Embryonic facial prominence (tissue), 1 donor: ENCODE measurements around the gene MFN2.
"Not testable (repeated sequence)": the region's sequence is repeated elsewhere in the genome, so short reads cannot be mapped to it uniquely, and the experiment has no call there.

Source experiments
- DNase-seq: peaks from one replicate; pipeline ENCODE4 v3.0.0-alpha.2; 2016; ENCODE audit errors: extremely low spot score

Gene MFN2

DNA sequence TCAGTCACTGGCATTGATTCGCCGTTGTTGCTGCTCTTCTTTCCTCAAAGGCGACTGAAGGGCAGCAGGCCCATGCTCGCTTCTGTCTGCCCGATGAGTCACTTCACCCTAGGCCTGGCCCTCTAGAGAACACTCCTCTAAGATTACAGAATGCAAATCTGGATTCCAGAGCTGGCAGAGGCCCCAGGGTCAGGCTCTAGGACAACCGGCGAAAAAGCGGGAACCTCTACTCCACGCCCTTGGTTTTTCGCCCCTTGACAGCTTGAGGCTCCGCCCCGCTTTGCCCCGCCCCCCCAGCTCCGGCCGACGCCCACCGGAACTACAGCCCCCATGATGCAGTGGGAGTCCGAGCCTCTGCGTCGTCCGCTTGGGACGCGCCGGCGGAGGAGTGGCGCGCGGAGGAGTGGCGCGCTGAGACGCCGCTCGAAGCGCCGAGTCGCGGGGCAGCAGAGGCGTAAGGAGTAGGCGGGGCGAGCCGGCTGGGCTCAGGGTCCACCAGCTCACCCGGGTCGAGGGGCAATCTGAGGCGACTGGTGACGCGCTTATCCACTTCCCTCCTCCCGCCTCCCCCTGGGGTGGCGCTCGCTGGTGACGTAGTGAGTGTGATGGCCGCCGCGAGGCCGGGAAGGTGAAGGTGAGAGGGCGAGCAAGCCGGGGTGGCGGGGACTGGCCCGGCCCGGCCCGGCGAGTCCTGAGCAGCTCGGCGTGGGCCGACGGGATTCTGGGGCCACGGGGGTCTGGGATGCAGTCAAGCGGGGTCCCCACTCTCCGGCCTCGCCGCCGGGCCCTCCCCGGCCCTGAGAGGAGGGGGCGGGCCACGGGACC, at the start of gene MFN2:
TSS of gene MFN2 (plus strand) at position 594 of the 825 bp plus-strand sequence. CDS start 8,725 bp downstream, outside the sequence.
- peak; percentile 93 for DNase-seq

DNA sequence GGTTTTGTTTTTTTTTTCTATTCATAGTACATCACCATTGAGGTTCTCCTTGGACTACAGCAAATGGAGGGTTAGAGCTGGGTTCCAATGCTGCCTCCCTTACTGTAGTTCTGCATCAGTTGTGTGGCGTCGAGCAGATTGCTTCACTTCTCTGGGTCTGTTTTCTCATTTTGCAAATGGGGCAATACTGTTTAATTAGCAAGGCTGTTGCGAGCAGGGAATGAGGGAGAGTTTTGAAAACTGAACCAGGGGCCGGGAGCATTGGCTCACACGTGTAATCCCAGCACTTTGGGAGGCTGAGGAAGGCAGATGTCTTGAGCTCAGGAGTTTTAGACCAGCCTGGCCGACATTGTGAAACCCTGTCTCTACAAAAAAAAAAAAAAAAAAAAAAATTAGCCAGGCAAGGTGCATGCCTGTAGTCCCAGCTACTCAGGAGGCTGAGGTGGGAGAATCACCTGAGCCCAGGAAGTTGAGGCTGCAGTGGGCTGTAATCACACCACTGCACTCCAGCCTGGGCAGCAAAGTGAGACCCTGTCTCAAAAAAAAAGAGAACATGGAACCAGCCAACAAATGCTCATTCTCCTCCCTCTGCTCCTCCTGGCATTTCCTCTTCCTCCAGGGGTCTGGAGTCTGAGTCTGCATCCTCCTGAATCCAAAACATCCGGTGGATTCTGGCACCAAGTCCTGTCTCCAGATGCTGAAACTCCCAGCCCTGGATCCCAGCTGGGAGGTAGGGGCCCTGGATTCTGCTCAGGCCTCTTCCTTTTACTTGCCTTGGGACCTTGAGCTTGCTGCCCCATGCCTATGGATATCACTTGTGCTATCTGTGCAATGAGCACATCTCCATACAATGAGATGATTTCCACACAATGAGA, 49.4 kb upstream of the MFN2 start:
- DNase-seq: no peak

DNA sequence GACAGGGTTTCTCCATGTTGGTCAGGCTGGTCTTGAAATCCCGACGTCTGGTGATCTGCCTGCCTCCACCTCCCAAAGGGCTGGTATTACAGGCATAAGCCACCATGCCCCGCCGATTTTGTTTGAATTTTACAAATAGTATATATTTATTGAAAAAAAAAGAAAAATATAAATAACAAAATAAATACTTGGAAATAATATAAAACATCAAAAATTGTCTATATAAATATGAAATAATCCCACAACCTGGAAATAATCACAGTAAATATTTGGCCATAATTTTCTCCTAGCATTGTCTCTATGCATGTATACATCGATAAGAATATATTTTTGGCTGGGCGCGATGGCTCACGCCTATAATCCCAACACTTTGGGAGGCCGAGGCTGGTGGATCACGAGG, 48.4 kb upstream of the MFN2 start:
- no peak for DNase-seq

DNA sequence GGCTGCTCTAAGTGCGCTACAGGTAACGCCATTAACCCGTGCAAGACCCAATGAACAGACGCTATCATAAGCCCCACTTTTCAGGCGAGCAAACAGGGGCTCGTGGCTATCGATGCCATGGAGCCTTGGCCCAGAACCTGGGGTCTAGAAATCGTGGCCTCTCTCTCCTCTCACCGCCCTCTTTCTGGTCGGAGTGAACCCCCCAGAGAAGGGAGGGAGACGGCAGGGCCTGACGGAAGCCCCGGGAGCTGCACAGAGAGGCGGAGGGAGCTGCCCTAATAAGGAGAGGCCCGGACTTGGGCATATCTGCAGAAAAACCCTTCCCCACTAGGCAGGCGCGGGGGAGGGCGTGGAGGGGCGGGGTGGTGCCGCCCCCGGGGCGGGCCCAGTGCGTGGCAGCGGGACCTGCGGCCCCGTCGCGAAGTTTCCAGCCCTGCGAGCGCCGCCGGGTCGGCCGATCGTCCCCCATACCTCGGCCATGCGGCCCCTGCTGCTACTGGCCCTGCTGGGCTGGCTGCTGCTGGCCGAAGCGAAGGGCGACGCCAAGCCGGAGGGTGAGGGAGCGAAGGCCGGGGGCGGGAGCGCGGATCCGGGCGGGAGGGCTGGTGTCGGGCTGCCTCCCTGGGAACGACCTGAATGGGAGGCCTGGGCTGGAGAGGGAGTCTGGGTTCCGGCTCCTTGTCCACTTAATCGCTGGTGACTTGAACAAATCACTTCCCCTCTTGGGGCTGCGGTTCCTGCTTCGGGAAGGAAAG, 45.8 kb upstream of the MFN2 start, which contains the start of gene PLOD1:
TSS of gene PLOD1 (plus strand) at position 416 of the 755 bp plus-strand sequence. CDS start at position 479, 63 bp downstream.
- peak; percentile 77 for DNase-seq

DNA sequence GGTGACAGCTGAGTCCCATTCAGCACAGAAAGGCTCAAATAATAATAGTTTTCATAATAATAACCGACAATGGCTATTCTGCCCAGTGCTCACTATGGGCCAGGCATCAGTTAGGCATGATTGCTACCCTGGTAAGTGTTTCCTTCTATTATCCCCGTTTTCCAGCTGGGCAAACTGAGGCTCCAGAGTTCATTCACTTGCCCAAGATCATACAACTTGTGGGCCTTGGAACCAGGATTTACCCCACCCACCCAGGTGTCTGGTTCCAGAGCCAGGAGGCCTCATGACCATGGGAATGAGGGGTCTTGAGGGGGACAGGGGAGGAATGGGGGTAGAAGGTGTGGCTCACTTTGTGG, 45.2 kb upstream of the MFN2 start:
- DNase-seq: no peak

DNA sequence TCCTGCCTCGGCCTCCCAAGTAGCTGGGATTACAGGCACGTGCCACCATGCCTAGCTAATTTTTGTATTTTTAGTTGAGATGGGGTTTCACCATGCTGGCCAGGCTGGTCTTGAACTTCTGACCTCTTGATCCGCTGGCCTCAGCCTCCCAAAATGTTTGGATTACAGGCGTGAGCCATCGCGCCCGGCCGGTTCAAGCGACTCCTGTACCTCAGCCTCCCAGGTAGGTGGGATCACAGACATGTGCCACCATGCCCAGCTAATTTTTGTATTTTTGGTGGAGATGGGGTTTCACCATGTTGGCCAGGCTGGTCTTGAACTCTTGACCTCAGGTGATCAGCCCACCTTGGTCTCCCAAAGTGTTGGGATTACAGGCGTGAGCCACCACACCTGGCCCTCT, 44.5 kb upstream of the MFN2 start:
- DNase-seq: not testable (repeated sequence)

DNA sequence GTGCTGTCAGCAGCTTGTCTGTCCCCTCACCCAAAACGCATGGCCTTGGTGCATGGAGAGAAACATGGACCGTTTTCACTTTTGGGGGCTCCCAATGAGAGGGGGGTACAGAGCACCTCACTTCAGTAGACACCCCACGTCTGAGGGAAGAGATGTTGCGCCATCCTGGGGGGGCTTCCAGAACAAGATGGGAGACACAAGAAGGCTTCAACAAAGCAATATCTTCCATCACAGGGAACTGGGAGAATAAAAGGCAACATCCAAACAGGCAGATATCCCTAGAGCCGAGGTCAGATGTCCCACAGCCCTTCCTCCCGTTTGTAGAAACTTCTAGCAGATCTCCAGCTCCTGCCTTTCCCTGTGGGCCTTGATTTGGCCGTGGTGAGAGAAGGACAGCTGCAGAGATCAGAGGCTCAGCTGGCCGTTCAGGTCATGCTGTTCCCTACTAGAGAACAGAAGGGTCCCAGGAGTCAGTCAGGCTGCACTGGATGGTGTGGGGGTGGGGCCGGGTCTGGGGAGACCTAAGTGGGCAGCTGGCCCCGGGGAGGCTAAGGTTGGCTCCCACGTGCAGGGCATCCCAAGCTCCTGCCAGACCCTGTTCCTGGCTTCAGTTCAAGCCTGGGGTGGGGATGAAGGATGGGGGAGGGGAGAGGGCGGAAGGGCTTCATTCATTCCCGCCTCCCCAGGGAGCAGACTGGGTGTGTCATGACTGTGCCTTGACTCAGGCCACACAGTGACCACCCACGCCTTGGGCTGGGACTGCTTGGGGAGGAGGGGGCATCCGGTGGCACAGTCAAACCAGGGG, 41.3 kb upstream of the MFN2 start:
- no peak for DNase-seq

DNA sequence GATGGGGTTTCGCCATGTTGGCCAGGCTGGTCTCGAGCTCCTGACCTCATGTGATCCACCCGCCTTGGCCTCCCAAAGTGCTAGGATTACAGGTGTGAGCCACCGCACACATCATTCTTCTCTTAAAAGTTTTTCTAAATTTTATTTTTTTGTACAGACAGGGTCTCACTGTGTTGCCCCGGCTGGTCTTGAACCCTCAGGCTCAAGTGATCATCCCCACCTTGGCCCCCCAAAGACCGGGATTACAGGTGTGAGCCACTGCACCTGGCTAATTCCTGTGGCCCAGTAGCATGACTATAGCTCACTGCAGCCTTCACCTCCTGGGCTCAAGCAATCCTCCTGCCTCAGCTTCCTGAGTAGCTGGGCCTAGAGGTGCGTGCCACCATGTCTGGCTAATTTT, 40.5 kb upstream of the MFN2 start:
- DNase-seq: not testable (repeated sequence)

DNA sequence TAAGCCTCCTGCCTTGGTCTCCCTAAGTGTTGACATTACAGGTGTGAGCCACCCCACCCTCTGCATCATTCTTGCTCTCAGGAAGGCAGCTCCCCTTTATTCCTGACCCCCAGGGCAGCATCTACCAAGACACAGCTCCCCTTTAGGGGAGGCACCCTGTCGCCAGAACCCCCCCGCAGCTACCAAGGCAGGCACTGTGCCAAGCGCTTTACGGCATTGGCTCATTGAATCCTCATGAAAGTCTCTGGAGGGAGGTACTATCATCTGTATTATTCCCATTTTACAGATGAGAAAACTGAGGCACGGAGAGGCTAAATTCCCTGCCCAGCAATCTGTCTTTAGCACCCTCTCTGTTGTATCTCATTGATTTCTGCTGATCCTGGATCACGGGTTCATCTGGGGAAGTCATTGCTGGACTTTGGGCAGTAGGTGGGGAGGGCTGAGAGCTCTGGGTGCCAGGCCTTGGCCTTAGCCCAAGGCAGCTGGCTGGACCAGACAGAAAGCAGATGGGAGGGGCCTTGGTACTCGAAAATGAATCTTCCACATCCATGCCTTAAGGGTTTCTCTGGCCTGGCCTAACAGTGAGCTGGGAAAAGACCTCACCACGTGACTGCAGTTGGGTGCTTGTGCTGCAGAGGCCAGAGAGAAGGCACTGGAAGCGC, 39.9 kb upstream of the MFN2 start:
- no peak for DNase-seq

DNA sequence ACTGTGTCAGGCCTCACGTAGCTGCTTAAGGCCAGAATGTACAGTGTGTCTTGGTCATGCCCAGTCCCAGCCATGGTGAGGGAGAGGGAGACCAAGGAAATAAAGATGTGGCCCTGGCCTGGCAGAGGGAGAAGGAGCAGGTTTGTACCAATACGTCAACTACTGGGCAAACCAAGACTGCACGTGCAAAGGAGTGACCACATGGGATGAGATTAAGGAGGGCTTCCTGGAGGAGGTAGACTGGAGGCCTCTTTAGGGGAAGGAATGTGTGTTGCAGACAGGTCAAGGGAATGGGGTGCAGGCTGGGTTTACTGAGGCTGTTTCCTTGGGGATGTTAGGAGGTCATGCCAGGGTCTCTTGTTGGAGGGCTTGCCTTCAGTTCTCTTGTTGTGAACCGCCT, 38.0 kb upstream of the MFN2 start:
- no peak for DNase-seq

DNA sequence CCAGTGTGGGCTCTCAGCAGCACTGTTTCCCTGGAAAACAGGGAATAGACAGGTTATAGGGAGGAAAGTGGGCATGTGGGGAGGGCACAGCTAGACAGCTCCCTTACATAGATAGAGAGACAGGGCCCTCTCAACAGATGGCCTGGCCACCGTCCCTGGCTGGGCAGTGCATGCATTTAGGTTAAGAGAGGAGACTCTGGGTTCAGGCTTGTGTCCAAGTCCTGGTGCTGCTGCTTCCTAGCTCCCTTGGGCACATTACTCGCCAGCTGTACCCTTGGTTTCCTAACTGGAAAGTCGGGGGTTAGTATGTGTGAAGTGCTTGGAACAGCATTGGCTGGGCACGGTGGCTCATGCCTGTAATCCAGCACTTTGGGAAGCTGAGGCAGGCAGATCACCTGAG, 36.6 kb upstream of the MFN2 start:
- no peak for DNase-seq

DNA sequence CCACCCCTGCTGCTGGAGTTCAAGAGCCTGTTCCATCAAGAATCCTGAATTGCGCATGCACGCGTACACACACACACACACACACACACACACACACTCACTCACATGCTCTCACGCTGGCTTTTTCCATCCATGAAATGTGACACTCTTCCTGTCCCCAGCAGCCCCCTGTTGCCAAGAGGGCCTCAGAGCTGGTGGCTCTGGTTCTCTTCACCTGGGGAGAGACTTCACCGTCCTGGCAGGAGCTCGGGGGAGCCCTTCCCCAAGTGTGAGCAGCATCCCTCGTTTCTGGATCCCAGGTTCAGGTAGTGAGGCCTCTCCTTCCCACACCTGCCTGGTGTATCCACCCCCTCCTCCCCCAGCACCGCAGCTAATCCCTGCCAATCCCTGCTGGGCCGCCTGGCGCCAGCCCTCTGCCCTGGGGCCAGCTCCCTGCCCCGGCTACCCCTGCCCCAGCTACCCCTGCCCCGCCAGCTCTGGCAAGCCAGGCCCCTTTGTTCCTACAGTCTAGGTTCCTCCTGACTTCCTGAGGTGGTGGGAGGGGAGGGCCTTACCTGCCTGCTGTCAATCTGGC, 35.8 kb upstream of the MFN2 start:
- peak; percentile 66 for DNase-seq

DNA sequence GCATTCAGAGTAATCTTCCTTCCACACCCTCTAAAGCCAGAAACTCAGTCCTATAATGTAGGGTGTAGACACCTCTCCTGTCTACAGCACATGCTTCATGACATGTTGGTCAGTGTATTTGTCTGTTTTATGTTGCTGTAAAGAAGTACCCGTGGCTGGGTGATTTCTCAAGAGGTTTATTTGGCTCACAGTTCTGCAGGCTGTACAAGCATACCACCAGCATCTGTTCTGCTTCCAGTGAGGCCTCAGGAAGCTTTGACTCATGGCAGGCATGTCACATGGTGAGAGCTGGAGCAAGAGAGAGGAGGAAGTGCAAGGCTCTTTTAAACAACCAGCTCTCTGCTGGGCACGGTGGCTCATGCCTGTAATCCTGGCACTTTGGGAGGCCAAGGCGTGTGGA, 33.6 kb upstream of the MFN2 start:
- DNase-seq: no peak

DNA sequence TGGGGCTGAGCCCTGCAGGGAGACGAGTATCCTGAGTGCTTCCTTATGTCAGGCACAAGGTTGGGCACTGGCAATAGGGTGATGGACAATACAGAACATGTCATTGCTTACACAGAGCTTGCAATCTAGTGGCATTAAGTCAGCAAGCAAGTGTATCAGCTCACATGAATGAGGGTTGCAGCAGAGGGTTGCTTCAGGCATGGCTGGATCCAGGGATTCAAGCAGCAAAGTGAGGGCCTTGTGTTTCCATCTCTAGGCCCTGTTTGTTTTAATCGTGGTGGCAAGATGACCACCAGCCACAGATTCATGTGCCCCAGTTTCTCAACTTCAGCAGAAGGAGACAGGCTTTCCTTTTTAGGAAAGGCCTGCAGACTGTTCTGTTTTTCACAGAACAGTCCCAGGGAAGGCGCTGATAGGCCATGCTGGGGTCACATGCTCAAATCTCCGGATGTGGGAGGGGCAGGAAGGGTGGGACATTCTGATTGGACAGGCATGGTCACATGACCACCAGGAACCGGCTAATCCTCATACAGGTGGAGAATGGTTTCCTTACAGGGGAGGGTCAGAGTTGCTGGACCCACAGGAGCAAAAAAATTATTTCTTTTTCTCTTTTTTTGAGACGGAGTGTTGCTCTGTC, 31.3 kb upstream of the MFN2 start:
- no peak for DNase-seq

DNA sequence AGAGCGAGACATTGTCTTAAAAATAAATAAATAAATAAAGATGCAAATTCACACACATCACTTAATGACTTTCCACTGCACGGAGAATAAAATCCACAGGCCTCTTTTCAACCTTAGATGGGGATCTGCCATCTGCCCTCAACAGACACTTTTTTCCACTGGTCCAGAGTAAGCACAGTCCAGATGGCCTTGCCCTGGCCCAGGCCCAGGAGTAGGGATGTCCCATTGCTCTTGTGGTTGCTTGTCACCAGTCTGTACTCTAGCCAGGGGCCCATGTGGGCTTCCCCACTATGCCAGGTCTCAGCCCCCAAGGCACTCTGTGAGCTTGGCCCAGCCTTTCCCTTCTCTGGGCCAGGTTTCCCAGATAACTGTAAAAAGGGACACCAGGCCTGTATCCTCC, 28.3 kb upstream of the MFN2 start:
- DNase-seq: no peak

DNA sequence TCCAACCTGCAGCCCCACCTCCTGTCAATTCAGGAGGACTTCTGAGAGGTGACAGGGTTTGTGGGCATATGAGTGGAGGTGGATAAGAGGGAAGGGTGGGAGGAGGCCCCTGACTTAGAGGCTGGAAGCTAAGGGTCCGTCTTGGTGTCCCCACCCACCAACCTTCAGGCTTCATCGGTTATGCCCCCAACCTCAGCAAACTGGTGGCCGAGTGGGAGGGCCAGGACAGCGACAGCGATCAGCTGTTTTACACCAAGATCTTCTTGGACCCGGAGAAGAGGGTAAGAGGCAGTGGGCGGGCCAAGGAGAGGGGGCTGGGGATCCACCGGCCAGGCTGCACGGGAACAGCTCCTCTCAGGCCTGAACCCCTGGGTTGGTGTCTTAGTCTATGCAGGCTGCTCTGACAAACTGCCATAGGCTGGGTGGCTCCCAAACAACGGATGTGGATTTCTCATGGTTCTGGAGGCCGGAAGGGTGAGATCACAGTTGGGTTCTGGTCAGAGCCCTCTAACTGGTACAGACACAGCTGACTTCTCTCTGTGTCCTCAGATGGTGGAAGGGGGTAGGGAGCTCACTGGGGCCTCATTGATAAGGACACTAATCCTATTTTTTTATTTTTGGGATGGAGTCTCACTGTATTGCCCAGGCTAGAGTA, 27.7 kb upstream of the MFN2 start:
- no peak for DNase-seq

DNA sequence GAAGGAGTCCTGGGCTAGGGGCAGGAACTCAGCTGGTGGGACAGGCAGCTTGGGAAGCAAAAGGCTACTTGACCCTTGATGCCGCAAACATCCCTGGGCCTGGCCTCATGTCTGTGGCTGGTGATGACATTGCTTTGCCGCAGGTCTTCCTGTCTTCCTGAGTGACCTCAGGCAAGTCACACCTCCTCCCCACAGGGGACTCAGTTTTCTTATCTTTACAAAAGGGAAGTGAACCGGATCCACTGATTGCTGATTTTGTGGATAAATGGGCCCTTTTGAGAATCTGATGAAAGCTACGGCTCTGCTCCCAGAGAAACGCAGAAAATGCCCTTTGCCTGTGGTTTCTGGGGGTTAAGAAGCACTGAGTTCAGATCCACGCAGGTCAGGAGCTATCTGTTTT, 25.0 kb upstream of the MFN2 start:
- no peak for DNase-seq

DNA sequence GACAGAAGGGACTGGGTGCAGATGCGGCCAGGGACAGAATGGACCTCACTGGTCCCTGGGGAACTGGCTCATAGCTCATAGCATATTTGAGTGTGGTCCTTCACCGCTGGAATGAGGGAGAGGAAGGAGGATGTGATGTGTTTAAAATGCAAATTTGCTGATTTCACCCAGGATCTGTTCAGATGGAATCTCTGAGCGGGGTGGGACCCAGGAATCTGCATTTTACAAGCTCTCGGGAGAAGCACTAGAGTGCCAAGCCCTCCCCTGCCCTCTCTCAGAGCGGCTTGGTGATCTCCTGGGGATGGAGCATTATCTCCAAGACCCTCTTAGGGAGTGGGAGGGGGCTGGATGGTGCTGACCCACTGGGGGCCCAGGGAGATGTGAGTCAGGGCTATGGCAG, 22.8 kb upstream of the MFN2 start:
- no peak for DNase-seq

DNA sequence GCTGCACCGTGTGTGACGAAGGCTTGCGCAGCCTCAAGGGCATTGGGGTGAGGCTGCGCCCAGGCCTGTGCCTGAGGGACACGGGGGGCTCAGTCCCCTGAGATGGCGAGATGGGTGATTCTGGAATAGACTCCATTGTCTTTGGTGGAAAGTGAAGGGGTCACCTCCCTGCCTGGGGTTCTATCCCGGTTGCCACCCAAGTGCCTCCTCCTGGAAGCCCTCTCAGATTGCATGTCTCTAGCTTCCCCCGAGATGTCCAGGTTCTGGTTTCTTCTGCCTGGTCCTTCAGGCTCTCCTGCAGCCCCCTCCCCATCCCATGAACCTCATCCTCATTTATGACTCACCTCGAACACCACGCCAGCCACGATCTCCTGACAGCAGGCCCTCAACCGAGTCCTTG, 22.3 kb upstream of the MFN2 start:
- DNase-seq: no peak
